ENCODE results near the gene TSC22D1. TPM values are rescaled to one million over a fixed set of nuclear protein-coding genes. Genes with fewer than 3 reads are reported as not detected.
A peak's percentile ranks its signal among the peaks of the same experiment; 100 is the strongest.

The TSC22D1 gene
- total RNA-seq, 1 donor from 2014 or later: 61.7 TPM

GRCh38 chr13:44508562-44509077 lies 67.5 kb downstream of the TSC22D1 start:
- DNase-seq (ENCODE audit: extremely low read depth, low read depth, low spot score): no peak

GRCh38 chr13:44507639-44508038 lies 68.5 kb downstream of the TSC22D1 start:
- DNase-seq (ENCODE audit: extremely low read depth, low read depth, low spot score): no peak

GRCh38 chr13:44506719-44507118 lies 69.4 kb downstream of the TSC22D1 start:
- DNase-seq (ENCODE audit: extremely low read depth, low read depth, low spot score): no peak

GRCh38 chr13:44506251-44506650 lies 69.9 kb downstream of the TSC22D1 start:
- no peak for DNase-seq (ENCODE audit: extremely low read depth, low read depth, low spot score)

- DNase-seq (ENCODE audit: extremely low read depth, low read depth, low spot score): no peak
These were observed 72.0 kb downstream of the TSC22D1 start for GRCh38 chr13:44504116-44504515.

- no peak for DNase-seq (ENCODE audit: extremely low read depth, low read depth, low spot score)
These were observed 77.2 kb downstream of the TSC22D1 start for GRCh38 chr13:44498969-44499368.

GRCh38 chr13:44498502-44498901 lies 77.6 kb downstream of the TSC22D1 start:
- no peak for DNase-seq (ENCODE audit: extremely low read depth, low read depth, low spot score)

GRCh38 chr13:44497801-44498200 lies 78.3 kb downstream of the TSC22D1 start:
- DNase-seq (ENCODE audit: extremely low read depth, low read depth, low spot score): no peak

GRCh38 chr13:44493213-44493812 lies 82.8 kb downstream of the TSC22D1 start:
- DNase-seq (ENCODE audit: extremely low read depth, low read depth, low spot score): no peak

- no peak for DNase-seq (ENCODE audit: extremely low read depth, low read depth, low spot score)
These were observed 86.4 kb downstream of the TSC22D1 start for GRCh38 chr13:44489751-44490150.

GRCh38 chr13:44487989-44488388 lies 88.1 kb downstream of the TSC22D1 start:
- DNase-seq (ENCODE audit: extremely low read depth, low read depth, low spot score): no peak

GRCh38 chr13:44484562-44485138 lies 91.5 kb downstream of the TSC22D1 start:
- no peak for DNase-seq (ENCODE audit: extremely low read depth, low read depth, low spot score)

GRCh38 chr13:44474122-44474910 lies 101.8 kb downstream of the TSC22D1 start:
- no peak for DNase-seq (ENCODE audit: extremely low read depth, low read depth, low spot score)

GRCh38 chr13:44471686-44472085 lies 104.4 kb downstream of the TSC22D1 start:
- no peak for DNase-seq (ENCODE audit: extremely low read depth, low read depth, low spot score)

- peak; percentile 20 for DNase-seq (ENCODE audit: extremely low read depth, low read depth, low spot score)
These were observed 105.2 kb downstream of the TSC22D1 start for GRCh38 chr13:44470638-44471562.

GRCh38 chr13:44468874-44469273 lies 107.3 kb downstream of the TSC22D1 start:
- no peak for DNase-seq (ENCODE audit: extremely low read depth, low read depth, low spot score)

GRCh38 chr13:44465318-44465717 lies 110.8 kb downstream of the TSC22D1 start:
- DNase-seq (ENCODE audit: extremely low read depth, low read depth, low spot score): no peak

- DNase-seq (ENCODE audit: extremely low read depth, low read depth, low spot score): no peak
These were observed 111.7 kb downstream of the TSC22D1 start for GRCh38 chr13:44464471-44464870.

- no peak for DNase-seq (ENCODE audit: extremely low read depth, low read depth, low spot score)
These were observed 112.4 kb downstream of the TSC22D1 start for GRCh38 chr13:44463759-44464158.

- DNase-seq (ENCODE audit: extremely low read depth, low read depth, low spot score): no peak
These were observed 116.5 kb downstream of the TSC22D1 start for GRCh38 chr13:44459674-44460073.
